ENCODE measurements around the gene WDR86. TPM values are rescaled to one million over a fixed set of nuclear protein-coding genes. Genes with fewer than 3 reads are reported as not detected.

WDR86 gene
- polyA plus RNA-seq, 2 of the 4 experiments (the other 2 are of a cell fraction), result 0.17 to 0.19 TPM

- TF ChIP-seq USF2 (IDR thresholded peaks at IDR 0.05), result no peak
- no peak for TF ChIP-seq RAD21 (conservative IDR thresholded peaks at IDR 0.05 in 1 of 2, IDR thresholded peaks at IDR 0.05 in 1 of 2)
- no peak for TF ChIP-seq REST (IDR thresholded peaks at IDR 0.05)
- TF ChIP-seq ZSCAN20 (CRISPR knock-in tag; IDR thresholded peaks at IDR 0.05), result no peak
Observed at GRCh38 chr7:151432658-151433521, 23.1 kb upstream of the WDR86 start (continued).

DNA sequence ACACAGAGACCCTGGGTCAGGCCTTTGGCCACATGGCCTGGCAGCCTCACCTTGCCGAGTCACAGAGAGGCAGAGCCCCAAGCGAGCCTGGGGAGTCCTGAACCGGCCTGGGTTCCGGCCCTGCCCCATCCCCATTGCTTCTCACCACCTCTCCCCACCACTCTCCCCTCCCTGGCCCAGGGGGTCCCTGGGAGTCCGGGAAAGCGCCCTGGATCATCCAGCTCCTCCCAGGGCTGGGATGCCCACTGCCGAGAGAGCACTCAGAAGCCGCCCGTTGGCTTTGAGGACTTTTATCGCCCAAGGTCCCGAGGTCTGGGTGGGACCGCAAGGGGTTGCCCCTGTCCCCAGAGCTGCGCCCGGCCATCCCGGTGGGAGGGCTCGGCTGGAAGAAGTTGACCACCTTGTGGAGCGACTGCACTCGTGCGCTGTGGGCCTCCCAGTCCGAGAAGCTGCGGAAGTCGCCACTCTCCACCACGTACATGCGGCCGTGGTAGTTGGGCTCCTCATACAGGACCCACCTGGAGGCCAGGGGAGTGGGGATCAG is 22.0 kb upstream of the WDR86 start:
- FAIRE-seq, result no peak
- H3K4me2 ChIP-seq, result no peak overlapping the region
- WGBS (ENCODE audit: missing lambda C conversion rate), result 90% methylated on average over 24 of the region's 25 CpGs
- no peak for ATAC-seq
- POLR2A ChIA-PET, result no interaction called here
- TF ChIP-seq NFE2L2 (conservative IDR thresholded peaks at IDR 0.05; ENCODE audit: low read length), result no peak
- TF ChIP-seq, protein P1, sequence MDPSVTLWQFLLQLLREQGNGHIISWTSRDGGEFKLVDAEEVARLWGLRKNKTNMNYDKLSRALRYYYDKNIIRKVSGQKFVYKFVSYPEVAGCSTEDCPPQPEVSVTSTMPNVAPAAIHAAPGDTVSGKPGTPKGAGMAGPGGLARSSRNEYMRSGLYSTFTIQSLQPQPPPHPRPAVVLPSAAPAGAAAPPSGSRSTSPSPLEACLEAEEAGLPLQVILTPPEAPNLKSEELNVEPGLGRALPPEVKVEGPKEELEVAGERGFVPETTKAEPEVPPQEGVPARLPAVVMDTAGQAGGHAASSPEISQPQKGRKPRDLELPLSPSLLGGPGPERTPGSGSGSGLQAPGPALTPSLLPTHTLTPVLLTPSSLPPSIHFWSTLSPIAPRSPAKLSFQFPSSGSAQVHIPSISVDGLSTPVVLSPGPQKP (IDR thresholded peaks at IDR 0.05; ENCODE audit: low read depth, low read length), result no peak
- TF ChIP-seq NPAS2 (CRISPR knock-in tag; IDR thresholded peaks at IDR 0.05; ENCODE audit: borderline replicate concordance), result no peak
- TF ChIP-seq CBX8 (IDR thresholded peaks at IDR 0.05), result no peak
- no peak for TF ChIP-seq PHF8 (IDR thresholded peaks at IDR 0.05; ENCODE audit: borderline replicate concordance, low read depth)
- TF ChIP-seq MYC (IDR thresholded peaks at IDR 0.05; ENCODE audit: borderline replicate concordance, low read length), result no peak
- CTCF ChIA-PET, result interaction anchor here (3.1 kb wide), 1 partner anchor 16 kb away, joined by 18 read pairs; no protein-coding TSS in a partner anchor
- H3K27ac ChIP-seq, result peak overlapping the region in 1 of 2 experiments; percentile 26; a peak in 1 of 6 replicates
- DNase-seq (ENCODE audit: low read depth in 1 of 2, low spot score in 1 of 2), result no peak
- H3K9me3 ChIP-seq, result no peaks in the 10 kb centered on the region
- no peak overlapping the region for H3K4me3 ChIP-seq
- peaks cover 34% of the 10 kb centered on the region for H3K4me1 ChIP-seq

DNA sequence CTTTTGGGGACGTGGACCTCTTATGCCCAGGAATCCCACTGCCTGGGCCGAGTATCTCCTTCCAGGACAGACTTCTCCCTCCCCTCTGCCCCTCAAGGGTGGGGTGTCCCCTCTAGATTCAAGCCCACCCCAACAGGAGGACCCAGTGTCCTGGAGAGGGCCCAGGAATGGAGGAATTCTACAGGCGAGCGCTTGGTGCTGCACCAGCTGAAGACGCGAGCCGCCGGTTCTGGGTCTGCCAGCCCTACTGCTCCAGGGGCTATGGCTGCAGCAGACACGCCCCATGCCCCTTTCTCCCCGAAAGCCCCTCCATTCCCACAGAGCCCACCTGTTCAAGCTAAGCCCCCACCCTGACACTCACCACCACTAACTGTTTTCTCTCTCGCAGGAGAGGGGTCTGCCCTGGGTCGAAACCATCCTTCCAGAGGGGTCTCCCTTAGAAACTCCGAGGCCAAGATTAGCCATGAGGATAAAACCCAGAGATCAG is 21.5 kb upstream of the WDR86 start:
- ChIA-PET POLR2A (no interaction called here), CTCF (interaction anchor here (1.6 to 3.1 kb wide), 2 partner anchors 17 to 63 kb away, joined by 6 to 18 read pairs; no protein-coding TSS in a partner anchor)

More for the DNA sequence above, 21.5 kb upstream of the WDR86 start:
- DNase-seq (ENCODE audit: low read depth in 1 of 2, low spot score in 1 of 2) (no peak), FAIRE-seq (no peak), ATAC-seq (no peak)
- H3K4me2 ChIP-seq, result no peak overlapping the region
- peak overlapping the region in 1 of 2 experiments; percentile 85; a peak in 2 of 6 replicates for H3K27ac ChIP-seq
- TF ChIP-seq, protein P2, sequence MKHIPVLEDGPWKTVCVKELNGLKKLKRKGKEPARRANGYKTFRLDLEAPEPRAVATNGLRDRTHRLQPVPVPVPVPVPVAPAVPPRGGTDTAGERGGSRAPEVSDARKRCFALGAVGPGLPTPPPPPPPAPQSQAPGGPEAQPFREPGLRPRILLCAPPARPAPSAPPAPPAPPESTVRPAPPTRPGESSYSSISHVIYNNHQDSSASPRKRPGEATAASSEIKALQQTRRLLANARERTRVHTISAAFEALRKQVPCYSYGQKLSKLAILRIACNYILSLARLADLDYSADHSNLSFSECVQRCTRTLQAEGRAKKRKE (CRISPR knock-in tag; IDR thresholded peaks at IDR 0.05; ENCODE audit: low read depth), result no peak
- no peak for TF ChIP-seq BHLHE40 (IDR thresholded peaks at IDR 0.05; ENCODE audit: low read depth, low read length)
- TF ChIP-seq EHF (CRISPR knock-in tag; IDR thresholded peaks at IDR 0.05), result no peak
- TF ChIP-seq EP300 (IDR thresholded peaks at IDR 0.05), result no peak
- no peak for TF ChIP-seq KDM1A (IDR thresholded peaks at IDR 0.05; ENCODE audit: low read depth)
- no peak for TF ChIP-seq HDAC2 (IDR thresholded peaks at IDR 0.05)
- TF ChIP-seq SMC3 (IDR thresholded peaks at IDR 0.05), result no peak
- TF ChIP-seq RAD21 (conservative IDR thresholded peaks at IDR 0.05 in 1 of 2, IDR thresholded peaks at IDR 0.05 in 1 of 2), result no peak
- TF ChIP-seq MYC (IDR thresholded peaks at IDR 0.05; ENCODE audit: borderline replicate concordance, low read length), result no peak
- TF ChIP-seq HOXA7 (CRISPR knock-in tag; IDR thresholded peaks at IDR 0.05), result no peak
- TF ChIP-seq JUNB (IDR thresholded peaks at IDR 0.05), result no peak
- TF ChIP-seq CEBPB (IDR thresholded peaks at IDR 0.05), result no peak
- TF ChIP-seq REST (IDR thresholded peaks at IDR 0.05), result no peak
- TF ChIP-seq USF2 (IDR thresholded peaks at IDR 0.05), result no peak
- 90% methylated on average over 10 of the region's 13 CpGs for WGBS (ENCODE audit: missing lambda C conversion rate)
- H3K4me1 ChIP-seq, result peaks cover 39% of the 10 kb centered on the region
- no peaks in the 10 kb centered on the region for H3K9me3 ChIP-seq
- no peak overlapping the region for H3K4me3 ChIP-seq

Data from A549 (cell line).